GM19467 (cell line): ENCODE results near the gene ADCY10.
"Not testable (repeated sequence)": the region's sequence is repeated elsewhere in the genome, so short reads cannot be mapped to it uniquely, and the experiment has no call there.

Experiments used
- ATAC-seq: cut with Tn5 transposase; IDR thresholded peaks from one replicate; pipeline ENCODE4 v1.9.1; 2021; ENCODE audit warnings: mild to moderate bottlenecking, moderate library complexity; ENCODE audit not compliant: unreplicated experiment

ADCY10 gene

GRCh38 chr1:167926486-167926997, 12.6 kb upstream of the ADCY10 start:
- no peak for ATAC-seq

DNA sequence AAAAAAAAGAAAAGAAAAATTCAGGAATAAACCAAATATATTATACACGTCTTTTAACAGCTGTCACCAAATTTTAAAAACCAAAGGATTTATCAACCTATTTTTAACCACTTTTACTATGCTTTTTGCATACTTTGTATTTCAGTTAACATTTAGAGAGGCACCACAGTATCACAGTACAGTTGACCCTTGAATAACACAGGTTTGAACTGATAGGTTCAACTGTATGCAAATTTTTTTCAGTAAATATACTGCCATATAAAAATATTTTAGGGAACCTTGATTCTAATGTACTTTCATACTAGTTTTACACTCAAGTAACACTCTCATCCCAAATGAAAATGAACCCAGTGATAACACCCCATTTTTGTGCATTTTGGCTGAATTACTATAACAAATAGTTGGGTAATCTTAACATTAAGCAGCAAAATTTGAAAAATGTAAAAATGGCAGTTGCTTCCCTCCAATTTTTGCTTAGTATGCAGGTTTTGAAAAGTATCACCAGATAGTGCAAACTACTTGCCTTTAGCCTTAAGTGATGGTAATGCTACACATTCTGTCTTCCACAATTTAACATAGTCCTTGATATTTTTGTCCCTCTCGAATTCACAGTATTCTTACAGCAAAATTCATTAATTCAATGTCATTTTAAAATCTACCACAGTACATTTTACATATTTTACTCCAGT, 10.8 kb upstream of the ADCY10 start:
- ATAC-seq: no peak

GRCh38 chr1:167924102-167924501, 10.2 kb upstream of the ADCY10 start:
- no peak for ATAC-seq

- ATAC-seq: no peak
Measured at GRCh38 chr1:167923324-167924056, 9.6 kb upstream of the ADCY10 start.

GRCh38 chr1:167922611-167923074, 8.7 kb upstream of the ADCY10 start:
- ATAC-seq: no peak

DNA sequence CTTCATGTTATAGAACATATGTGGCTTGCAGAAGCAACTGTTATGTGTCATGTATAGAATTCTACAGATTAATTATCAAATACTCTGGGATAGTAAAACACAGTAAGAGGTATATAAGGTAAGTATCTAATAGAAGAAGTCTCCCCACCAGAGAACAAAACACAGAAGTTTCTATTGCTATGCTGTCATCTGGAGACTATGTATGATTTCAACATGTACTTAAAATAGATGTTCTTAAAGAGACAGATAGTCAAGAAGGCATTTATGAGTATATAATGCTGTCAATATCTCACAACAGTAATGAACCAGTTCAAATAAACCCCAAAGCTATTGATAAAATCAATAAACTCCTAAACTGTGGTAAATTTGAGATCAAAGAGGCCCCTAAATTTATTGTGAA, 8.1 kb upstream of the ADCY10 start:
- ATAC-seq: no peak

GRCh38 chr1:167916766-167917511, 3.0 kb upstream of the ADCY10 start:
- ATAC-seq: no peak

- no peak for ATAC-seq
Measured at GRCh38 chr1:167915569-167915968, 1.6 kb upstream of the ADCY10 start.

DNA sequence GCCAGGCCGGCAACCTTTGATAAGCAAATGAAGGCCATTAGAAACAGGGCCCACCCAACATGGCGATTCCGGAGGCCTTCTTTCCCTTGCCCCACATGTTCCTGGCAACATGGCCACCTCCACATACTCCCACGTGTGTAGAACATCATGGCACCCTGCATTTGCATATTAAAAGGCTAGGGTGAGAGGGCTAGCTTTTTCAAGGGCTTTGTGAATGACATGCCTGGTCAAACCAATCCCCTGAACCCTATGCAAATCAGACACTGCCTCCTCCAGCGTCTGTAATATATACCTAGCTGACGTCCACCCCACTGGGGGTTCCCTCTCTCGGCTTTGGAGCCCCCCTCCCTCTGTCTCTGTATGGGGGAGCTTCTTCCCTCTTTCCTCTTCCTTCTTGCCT, 1.6 kb downstream of the ADCY10 start:
- ATAC-seq: no peak

GRCh38 chr1:167911413-167911812, 2.5 kb downstream of the ADCY10 start:
- no peak for ATAC-seq

DNA sequence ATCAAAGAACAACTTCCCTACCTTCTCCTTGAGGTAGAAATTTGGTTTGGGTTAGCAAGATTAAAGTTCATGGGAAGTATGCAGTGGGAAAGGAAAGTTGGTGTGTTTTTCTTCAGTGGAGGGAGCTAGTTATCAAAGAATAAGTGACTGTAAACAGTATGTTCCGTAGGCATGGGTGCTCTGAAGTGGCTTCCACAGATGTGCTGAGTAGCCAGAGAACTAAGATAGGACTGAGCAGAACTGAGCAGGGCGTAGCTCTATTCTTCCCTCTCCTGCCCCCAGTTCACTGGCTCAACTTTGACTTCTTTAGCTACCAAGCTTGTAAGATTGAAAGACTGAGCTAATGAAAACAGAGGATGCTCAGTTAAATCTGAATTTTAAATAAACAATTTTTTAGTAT, 3.4 kb downstream of the ADCY10 start:
- ATAC-seq: no peak

GRCh38 chr1:167909691-167910180, 4.2 kb downstream of the ADCY10 start:
- no peak for ATAC-seq

GRCh38 chr1:167905671-167906070, 8.3 kb downstream of the ADCY10 start:
- no peak for ATAC-seq

GRCh38 chr1:167905182-167905581, 8.8 kb downstream of the ADCY10 start:
- ATAC-seq: no peak

- no peak for ATAC-seq
Measured at GRCh38 chr1:167904652-167905130, 9.2 kb downstream of the ADCY10 start.

DNA sequence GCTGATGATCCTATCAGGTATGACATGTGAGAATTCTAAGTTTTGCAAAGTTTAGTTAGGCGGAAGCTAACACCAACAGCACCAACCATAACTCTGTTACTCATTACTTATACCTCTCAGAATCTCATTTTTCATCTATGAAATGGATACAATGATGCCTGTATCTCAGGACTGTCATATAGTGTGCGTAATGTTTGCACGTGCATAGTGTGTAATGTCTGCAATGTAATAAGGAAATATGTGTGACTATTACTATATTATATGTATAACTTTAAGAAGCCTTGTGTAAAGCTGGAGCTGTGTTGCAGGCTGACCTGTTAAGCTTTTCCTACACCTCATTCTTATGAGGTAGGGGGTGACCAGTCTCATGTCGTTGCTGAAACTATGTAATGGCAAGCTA, 13.0 kb downstream of the ADCY10 start:
- ATAC-seq: no peak

- ATAC-seq: peak; percentile 82
Measured at GRCh38 chr1:167899253-167899681, 14.7 kb downstream of the ADCY10 start.

GRCh38 chr1:167898578-167899222, 15.2 kb downstream of the ADCY10 start:
- no peak for ATAC-seq

DNA sequence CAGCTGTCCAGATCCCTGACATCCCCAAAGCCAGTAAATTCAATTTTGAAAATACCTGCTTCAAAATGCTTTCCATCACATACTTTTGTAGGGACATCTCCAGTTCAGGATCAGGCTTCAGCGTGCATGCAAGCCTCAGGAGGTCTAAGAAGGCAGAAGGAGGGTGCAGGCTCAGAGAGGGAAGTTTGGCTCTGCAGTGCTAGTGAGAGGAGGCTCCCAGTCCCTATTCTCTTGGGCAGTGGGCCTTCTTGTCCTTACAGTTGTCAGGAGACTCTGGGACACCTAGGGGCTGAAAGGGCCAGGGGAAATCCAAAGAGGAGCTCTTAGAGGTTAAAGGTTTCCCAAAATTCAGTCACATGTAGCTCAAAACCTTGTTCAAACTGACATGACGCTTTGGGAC, 20.1 kb downstream of the ADCY10 start:
- ATAC-seq: no peak

- ATAC-seq: no peak
Measured at GRCh38 chr1:167890400-167890799, 23.5 kb downstream of the ADCY10 start.

- not testable (repeated sequence) for ATAC-seq
Measured at GRCh38 chr1:167887187-167887586, 26.7 kb downstream of the ADCY10 start.
